HG02763 (cell line): ENCODE results near the gene BOC.

Source experiments
- ATAC-seq: cut with Tn5 transposase; IDR thresholded peaks from one replicate; pipeline ENCODE4 v1.9.1; 2021; ENCODE audit warnings: mild to moderate bottlenecking, moderate library complexity; ENCODE audit not compliant: unreplicated experiment

The BOC gene

DNA sequence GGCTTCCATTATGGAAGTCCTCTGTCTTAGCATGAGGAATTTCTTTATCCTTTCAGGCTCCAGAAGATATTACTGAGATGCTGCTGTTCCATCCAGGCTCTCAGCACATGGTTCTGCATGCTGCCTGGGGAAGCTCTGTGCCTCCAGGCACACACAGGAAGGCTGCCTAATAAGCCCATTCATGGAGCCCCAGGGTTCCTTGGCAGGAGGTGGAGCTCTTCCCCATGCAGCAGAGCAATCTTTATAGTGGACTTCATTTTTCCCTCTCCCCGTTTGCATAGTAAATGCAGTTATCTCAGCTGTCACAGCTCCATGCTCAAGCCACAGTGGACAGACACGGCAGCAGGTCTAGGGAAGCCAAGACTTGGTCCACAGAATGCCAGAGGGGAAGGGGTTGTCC is 57.6 kb downstream of the BOC start:
- no peak for ATAC-seq

DNA sequence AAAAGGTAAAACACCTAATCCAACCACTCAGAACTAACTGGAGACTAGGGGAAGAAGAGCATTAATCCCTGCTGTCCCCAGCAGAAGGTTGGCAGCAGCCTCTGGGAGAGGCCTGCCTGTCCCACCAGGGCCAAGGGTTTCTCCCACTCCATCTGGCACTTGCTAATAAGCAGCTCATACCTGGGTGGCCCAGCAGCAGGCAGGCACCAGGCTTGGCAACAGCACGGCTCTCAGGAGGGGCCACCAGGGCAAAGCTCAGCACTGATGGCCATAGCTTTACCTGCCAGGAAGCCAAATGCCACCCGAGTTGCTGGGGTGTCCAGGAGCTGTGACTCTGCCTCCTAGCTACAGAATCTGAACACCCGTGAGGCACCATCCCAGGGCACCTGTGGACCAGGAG is 58.3 kb downstream of the BOC start:
- ATAC-seq: no peak

DNA sequence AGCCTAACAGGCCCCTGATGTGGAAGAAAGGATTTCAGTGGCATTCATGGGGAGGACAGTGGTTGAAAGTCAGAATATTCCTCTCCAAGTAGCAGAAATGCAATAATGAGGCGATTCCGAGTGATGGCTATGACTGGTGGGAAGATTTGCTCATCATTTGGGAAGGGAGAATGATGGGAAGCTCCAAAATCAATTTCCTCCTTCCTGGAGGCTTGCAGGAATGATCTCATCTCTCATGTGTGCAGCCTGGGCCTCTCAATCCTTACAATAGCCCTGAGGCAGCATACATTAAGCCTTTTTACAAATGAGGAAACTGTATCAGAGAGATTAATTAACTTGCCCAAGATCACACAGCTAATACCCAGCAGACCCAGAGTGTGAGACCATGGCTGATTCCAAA is 58.7 kb downstream of the BOC start:
- no peak for ATAC-seq

DNA sequence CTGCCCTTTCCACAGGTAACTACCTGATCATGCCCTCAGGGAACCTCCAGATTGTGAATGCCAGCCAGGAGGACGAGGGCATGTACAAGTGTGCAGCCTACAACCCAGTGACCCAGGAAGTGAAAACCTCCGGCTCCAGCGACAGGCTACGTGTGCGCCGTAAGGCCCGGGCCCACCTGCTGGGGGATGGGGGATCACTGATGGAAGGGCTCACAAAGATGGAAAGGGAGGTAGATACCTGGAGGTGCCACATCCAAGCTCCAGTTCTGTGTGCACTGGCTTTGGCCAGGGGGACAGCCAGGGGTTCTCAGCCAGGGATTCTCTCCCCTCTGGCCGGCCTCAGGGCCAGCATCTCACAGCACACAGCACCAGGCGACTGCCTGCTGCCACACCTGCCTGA is 59.4 kb downstream of the BOC start:
- no peak for ATAC-seq

DNA sequence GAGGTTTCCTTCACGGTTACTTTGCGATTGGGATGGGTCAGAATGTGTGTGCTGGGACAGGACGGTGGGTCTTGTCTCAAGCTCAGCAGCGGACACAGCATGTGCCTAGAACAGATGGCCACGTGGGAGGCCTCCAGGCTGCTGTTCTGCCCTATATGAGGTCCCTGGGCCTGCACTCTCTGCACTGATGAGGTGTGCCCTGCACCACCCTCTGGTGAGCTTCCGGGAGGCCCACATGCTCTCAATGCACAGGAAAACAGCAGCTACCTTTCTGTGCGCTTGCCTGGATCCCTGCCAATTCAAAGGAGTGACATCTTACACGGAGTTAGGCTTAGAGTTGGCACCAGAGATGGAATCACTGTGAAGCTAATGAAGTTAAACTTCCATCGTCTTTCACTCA is 59.8 kb downstream of the BOC start:
- ATAC-seq: no peak

DNA sequence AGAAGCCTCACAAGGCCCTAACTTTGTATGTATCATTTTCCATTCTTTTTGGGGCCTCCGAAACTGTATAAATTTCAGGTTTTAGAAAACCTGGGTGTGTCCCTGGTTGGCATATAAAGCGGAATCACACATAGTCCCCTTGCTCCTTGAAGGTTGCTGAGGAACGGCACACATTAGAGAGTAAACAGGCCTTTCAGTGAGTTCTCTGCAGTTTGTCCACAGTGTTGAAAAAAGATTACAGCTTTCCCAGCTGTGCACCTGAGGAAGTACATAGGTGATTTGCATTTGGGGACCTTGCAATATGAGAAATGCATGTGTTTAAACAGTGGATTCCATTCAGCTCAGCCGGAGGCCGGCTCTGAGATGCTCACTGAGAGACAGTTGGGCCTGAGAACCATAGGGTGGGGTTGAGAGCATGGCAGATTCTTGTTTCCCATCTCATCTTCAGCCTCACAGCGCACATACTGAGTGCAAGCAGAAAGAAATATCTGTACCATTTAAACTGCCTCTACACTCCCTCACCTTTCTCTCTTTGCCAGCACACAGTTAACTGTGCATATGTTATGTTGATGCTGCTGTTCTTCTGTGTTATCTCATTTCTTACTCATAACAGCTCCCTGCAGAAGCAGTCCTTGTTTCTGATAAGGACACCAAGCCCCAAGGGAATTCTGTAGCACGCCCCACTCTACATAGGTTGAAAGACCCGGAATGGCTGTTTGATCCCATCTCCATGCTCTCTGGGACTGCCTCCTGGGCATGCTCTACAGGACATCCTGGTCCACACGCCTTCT is 60.4 kb downstream of the BOC start:
- no peak for ATAC-seq

DNA sequence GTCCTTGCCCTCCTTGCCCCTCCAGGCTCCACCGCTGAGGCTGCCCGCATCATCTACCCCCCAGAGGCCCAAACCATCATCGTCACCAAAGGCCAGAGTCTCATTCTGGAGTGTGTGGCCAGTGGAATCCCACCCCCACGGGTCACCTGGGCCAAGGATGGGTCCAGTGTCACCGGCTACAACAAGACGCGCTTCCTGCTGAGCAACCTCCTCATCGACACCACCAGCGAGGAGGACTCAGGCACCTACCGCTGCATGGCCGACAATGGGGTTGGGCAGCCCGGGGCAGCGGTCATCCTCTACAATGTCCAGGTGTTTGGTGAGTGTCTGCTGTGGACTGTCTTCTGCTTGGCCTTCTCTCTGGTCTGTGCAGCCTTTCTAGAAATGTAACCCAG is 61.0 kb downstream of the BOC start:
- no peak for ATAC-seq

DNA sequence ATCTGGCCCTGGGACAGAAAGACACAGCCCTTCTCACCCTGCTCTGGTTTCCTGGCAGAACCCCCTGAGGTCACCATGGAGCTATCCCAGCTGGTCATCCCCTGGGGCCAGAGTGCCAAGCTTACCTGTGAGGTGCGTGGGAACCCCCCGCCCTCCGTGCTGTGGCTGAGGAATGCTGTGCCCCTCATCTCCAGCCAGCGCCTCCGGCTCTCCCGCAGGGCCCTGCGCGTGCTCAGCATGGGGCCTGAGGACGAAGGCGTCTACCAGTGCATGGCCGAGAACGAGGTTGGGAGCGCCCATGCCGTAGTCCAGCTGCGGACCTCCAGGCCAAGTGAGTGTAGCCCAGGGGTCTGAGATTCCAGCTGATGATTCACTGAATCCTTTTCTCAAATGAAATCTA is 61.7 kb downstream of the BOC start:
- no peak for ATAC-seq

DNA sequence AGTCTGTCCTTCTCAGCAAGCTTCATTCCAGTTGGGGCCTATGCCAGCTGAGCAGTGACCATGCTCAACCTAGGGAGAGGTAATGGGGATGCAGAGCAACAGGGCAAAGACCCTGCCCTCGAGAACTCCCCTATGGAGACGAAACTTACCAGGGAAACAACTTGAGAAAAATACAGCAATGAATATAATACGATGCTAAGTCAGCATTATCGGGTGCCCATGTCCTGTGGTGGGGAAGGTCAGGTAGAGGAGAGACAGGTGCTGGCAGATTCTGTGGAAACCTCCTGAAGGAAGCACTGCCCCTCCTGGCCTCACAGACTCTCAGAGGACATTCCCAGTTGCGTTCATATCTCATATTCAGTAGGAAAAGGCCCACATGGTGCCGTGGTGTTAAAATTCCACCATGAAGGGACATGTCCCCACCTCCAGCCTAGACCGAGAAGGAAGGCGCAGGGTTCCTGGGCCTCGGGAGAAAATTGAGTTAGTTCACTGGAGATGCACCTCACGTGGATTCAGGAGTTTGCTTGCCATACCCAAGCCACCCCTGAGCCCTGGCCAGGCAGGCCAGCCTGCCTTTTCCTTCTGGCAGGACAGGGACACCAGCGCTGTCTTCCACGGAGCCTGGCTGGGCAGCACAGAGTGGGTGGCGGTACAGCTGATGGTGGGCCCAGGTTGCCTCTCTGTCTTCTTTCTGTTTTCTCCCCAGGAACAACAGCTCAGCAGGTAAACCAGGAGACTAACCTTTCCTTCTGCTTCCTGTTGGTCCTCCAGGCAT is 62.4 kb downstream of the BOC start:
- ATAC-seq: no peak

DNA sequence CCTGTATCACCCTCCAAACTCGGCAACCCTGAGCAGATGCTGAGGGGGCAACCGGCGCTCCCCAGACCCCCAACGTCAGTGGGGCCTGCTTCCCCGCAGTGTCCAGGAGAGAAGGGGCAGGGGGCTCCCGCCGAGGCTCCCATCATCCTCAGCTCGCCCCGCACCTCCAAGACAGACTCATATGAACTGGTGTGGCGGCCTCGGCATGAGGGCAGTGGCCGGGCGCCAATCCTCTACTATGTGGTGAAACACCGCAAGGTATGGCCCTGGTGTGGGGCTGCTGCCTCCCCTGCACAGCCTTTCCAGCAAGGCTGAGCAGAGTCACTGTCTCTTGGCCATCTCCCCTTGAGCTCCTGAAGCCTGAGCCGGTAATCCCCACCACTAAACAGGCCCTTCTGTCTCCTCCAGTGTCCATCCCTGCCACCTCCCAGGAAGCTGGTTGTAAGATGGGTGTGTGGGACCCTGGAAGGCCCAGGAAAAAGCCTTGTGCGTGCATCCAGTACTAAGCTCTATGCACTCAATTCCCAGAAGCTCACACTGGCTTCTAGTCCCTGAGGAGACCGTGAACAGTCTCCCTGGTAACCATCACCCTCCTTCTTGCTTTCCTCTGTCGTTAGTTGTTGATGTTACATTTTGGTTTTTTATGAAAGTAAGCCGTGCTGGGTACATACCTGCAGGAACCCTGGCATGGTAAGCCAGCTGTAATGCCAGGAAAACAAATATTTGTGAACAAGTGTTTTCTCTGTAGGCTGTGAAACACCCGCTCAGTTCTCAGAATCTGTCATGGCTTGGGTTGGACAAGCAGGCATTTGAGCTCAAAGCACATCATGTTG is 63.3 kb downstream of the BOC start:
- ATAC-seq: no peak

DNA sequence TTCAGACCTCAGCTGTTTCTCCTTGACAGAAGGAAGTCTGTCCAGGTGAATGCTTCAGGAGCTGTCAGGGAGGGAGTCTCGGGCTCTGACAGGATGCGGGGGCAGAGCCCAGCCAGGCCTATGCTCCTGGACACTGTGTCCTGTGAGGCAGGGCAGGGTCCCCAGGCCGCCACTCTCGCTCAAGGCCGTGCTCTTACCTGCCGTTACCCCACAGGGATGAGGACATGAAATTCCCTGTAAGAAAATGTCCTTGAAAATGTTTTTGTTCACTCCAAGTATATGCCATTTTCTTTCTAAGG is 63.9 kb downstream of the BOC start:
- no peak for ATAC-seq

DNA sequence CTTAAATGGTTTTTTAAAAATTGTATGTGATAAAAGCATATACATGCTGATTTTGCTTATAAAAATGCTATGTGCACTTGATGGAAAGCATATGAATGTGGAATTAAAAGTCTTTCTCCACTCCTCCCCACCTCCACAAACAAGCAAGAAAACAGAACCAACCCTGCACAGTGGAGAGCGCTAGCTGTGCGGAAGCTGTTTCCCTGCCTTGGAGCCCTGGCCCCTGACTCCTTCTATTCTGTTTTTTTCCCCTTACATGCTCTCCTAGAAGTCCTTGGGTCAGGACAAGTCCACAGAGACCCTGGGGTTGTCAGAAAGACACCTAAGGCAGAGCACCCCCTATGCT is 64.2 kb downstream of the BOC start:
- ATAC-seq: no peak

DNA sequence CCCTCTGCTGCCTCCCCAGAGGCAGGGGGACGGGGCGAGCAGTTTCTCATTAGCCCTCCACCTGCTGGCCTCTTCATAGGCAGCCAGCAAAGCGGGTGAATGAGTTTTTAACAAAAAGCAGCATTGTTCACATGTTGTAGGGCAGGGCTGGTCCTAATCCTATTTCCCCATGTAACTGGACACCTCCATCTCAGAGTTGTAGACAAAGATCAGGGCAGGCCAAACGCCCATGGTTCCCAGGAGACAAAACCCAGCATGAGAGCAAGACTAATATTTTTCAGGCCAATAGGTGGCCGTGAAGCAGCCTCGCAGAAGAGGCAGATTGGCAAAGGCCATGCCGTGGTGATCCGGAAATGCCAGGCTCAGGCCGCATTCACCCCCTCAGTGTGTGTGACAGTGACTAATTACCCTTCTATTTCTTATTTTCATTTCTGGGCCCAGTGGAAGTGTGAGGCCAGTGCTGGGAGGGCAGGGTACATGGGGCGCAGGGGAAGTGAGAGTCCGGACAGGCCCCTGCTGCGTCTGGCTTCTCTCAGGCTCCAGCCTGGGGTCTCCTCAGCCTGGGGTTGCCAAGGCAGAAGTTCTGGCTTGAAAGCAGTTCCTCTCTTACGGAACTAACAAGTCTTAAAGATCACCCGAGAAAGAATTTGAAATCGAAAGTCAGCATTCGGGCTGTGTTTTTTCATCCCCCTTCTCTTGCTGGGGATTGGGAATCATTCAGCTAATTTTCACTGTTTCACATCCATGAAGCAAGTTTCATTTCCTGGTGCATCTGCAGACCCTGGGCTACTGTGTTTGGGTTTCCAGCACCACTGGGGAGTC is 64.8 kb downstream of the BOC start:
- no peak for ATAC-seq

DNA sequence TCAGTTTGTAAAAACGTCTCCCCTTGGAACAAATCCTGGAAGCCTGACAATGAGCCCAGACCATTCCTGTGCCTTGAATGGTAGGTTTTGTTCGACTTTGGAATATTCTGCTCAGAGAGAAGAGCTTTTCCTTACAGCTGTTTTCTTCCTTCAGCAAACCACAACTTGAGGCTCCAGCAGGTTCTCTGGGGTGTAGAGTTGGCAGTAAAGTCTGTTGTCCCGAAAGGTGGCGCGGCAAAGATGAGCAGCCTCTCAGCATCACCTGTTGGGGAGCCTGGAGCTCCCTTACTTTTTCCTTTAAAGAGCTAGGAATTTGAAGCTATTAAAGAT is 65.4 kb downstream of the BOC start:
- ATAC-seq: no peak

DNA sequence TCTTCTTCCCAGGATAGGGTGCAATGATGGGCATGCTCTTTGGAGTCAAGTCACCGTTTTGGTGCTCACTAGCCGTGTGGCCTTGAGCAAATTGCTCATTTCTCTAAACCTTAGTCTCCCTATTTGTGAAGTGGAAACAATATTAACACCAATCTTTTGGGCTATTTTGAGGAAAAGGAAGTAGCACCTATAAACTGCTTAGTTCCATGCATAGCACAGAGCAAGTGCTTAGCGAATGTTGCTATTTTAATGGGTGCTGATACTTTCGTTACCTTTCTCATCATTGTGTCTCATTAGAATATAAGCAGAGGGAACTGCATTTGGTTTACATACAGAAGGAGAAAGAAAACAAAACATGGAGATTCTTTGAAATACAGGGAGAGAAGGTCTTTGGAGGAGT is 66.1 kb downstream of the BOC start:
- ATAC-seq: no peak

DNA sequence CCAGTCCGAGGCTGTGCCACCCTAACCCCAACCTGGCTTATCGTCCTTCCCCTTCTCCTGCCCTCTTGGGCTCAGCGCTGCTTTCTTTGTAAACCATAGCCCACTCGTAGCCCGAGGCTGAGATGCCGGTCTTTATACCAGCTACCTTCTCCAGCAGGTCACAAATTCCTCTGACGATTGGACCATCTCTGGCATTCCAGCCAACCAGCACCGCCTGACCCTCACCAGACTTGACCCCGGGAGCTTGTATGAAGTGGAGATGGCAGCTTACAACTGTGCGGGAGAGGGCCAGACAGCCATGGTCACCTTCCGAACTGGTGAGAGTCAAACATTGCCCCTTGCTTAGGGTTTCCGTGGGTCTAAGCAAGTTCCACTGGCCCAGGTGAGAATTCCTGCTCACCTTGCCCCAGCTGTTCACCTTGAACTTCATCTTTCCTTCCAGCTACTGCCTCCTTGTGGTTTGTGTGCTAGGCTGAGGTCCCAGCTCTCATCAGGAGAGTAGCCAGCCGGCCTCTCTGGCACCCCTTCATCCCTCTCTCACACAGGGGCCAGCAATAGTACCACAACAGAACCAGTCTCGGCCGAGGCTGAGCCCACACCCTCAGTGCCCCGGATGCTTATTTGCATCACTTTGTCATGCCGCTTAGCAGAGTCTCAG is 66.7 kb downstream of the BOC start:
- ATAC-seq: no peak

DNA sequence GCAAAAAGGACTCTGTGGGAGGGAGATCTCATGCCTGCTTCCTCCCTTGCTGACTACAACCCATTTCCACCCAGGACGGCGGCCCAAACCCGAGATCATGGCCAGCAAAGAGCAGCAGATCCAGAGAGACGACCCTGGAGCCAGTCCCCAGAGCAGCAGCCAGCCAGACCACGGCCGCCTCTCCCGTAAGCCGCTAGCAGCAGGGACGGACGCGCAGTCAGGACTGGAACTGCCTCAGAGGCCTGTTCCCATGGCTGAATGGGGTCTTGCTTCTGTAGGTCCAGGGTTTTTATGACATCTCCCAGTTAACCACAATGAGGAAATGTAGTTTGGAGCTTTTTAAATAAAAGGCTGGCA is 67.2 kb downstream of the BOC start:
- ATAC-seq: no peak

DNA sequence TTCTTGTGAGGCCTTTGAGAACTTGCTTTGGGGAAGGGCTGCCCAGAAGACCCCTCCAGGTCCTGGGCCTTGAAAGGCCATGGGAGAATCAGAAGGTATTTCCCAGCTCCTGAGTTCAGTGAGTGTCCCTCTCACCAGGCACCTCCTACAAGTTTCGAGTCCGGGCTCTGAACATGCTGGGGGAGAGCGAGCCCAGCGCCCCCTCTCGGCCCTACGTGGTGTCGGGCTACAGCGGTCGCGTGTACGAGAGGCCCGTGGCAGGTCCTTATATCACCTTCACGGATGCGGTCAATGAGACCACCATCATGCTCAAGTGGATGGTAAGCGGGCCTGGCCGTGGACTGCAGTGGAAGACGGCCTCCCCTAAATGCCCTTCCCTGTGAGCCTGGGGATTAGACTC is 68.3 kb downstream of the BOC start:
- ATAC-seq: no peak

DNA sequence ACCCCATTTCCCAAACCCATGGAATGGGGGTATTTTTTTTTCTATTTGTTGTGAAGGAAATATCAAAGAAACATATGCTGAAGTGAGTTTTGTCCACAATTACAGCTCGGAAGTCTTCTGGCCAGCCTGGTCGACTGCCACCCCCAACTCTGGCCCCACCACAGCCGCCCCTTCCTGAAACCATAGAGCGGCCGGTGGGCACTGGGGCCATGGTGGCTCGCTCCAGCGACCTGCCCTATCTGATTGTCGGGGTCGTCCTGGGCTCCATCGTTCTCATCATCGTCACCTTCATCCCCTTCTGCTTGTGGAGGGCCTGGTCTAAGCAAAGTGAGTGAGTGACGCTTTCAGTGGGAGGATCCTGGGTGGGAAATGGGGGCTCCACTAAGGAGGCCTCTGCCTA is 71.9 kb downstream of the BOC start:
- ATAC-seq: no peak

DNA sequence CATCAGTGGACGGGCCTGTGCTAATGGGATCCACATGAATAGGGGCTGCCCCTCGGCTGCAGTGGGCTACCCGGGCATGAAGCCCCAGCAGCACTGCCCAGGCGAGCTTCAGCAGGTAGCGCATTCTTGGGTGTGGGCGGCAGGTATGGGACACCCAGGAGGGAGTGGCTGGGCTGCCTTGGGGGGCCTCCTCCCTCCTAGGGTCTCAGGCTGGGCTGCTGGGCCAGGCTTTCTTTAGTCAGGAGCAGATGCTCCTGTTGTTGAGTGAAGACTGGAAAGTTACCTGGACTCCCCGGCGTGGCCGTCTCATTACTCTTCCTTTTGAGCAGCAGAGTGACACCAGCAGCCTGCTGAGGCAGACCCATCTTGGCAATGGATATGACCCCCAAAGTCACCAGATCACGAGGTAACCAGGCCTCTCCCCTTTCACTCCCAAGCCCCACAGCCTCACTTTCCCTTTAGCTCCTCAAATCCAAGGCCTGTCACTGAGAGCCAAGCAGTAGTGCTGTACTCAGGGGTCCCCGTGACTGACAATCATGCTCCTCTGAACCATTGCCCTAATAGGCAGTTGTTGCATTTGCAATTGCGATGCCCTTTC is 73.2 kb downstream of the BOC start:
- no peak for ATAC-seq

DNA sequence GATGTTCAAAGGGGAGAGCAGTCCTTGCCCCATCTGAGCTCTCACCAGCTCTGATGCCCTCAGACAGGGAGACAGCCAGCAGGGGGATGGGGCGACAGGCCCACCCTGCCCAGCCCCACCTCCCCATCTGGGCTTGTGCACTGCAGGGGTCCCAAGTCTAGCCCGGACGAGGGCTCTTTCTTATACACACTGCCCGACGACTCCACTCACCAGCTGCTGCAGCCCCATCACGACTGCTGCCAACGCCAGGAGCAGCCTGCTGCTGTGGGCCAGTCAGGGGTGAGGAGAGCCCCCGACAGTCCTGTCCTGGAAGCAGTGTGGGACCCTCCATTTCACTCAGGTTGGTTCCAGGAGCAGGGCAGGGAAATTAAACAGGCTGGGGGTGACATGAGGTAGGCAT is 73.9 kb downstream of the BOC start:
- no peak for ATAC-seq
